AG10803 (cell line): ENCODE data around the gene FBXW4.

Experiments
- DNase-seq: peaks from one replicate; pipeline ENCODE4 v3.0.0; 2010; ENCODE audit warnings: low read depth
- H3K4me3 ChIP-seq: 2 replicates; pipeline ENCODE4 v1.5.1; 2011; ENCODE audit warnings: mild to moderate bottlenecking, low read length, control low read depth
- TF ChIP-seq, protein P1 (sequence below): conservative IDR thresholded peaks from 2 replicates; pipeline ENCODE4 v1.5.1; 2011; ENCODE audit warnings: mild to moderate bottlenecking, low read length, control low read depth, inconsistent platforms

The FBXW4 gene

DNA sequence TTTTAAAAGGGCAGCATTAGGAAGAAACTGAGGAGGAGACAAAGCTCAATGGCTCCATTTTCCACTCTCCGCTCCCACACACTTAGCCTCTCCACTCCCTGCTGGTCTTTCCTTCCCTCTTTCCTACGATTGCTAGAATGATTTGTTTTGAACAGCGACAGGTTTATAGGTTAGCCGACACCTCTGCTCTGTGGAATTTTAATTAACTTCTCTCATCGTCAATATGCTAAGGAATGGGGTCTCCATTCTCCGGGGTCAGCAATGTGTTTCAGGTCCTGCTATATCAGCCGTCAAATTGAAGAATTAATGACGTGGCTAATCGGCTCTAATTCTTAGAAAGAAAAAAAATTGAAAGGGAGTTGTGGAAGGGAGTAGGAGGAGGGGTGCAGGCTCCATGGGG lies 28.9 kb downstream of the FBXW4 start:
- H3K4me3 ChIP-seq, result no peak overlapping the region
- no peak for DNase-seq
- TF ChIP-seq, protein P1, sequence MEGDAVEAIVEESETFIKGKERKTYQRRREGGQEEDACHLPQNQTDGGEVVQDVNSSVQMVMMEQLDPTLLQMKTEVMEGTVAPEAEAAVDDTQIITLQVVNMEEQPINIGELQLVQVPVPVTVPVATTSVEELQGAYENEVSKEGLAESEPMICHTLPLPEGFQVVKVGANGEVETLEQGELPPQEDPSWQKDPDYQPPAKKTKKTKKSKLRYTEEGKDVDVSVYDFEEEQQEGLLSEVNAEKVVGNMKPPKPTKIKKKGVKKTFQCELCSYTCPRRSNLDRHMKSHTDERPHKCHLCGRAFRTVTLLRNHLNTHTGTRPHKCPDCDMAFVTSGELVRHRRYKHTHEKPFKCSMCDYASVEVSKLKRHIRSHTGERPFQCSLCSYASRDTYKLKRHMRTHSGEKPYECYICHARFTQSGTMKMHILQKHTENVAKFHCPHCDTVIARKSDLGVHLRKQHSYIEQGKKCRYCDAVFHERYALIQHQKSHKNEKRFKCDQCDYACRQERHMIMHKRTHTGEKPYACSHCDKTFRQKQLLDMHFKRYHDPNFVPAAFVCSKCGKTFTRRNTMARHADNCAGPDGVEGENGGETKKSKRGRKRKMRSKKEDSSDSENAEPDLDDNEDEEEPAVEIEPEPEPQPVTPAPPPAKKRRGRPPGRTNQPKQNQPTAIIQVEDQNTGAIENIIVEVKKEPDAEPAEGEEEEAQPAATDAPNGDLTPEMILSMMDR, result no peak

GRCh38 chr10:101663097-101663496 lies 31.9 kb downstream of the FBXW4 start:
- TF ChIP-seq, protein P1, result no peak
- no peak overlapping the region for H3K4me3 ChIP-seq
- no peak for DNase-seq

DNA sequence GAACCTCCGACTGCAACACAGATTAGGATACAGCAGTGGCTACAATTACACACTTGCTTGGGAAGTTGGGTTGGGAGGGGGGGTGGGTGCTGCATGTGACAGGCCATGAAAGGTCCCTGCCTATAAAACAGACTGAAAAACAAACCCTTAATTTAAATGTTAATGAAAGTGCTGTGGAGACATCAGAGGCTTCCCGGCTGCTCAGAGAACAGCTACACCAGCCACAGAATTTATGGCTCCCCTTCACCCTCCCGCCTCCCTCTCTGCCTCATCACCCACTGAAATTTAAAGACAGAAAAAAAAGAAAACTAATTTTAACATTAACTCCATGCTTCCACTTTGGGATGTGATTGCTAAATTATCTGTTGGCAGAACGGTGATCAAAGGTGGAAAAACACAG lies 34.7 kb downstream of the FBXW4 start:
- TF ChIP-seq, protein P1, result no peak
- no peak for DNase-seq
- no peak overlapping the region for H3K4me3 ChIP-seq

DNA sequence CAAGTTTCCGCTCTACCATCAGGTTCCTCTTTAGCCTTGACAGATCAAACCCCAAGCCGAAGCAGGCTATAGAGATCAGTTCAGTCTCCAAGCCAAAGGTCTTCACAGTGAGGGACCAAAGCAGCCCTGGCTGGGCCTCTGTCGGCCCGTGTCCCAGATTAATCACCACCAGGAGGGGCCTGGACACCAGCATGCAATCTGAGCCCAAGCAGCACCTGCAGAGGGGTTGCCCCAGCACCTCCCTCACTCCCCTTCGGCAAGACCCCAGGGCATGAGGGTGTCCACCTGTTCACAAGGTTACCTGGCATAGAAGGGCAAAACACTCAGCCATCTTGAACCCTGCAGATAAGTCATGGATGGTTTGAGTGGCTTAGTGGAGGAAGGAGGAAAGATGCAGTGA lies 36.0 kb downstream of the FBXW4 start:
- no peak for DNase-seq
- TF ChIP-seq, protein P1, result no peak
- H3K4me3 ChIP-seq, result no peak overlapping the region

- DNase-seq, result no peak
- no peak overlapping the region for H3K4me3 ChIP-seq
- TF ChIP-seq, protein P1, result no peak
These were observed 38.1 kb downstream of the FBXW4 start for GRCh38 chr10:101656890-101657289.

DNA sequence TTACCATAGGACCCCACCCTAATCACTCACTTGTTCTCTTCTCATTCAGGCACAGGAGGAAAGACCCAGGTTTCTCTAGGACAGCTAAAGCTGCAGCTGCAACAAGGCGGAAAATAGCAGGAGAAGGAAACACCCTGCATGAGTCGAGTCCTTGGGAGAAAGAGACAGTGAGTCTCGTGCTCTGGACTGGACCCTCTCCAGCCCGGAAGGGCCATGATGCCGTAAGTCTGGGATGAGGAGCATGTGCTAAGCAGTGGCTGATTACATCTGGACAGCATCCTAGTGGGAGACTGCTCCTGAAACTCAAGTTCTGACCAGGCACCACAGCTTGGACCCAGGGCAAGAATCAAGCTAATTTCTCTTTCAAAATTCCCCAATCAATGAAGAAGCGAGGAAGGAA lies 39.4 kb downstream of the FBXW4 start:
- DNase-seq, result peak; percentile 54
- H3K4me3 ChIP-seq, result no peak overlapping the region
- TF ChIP-seq, protein P1, result no peak

DNA sequence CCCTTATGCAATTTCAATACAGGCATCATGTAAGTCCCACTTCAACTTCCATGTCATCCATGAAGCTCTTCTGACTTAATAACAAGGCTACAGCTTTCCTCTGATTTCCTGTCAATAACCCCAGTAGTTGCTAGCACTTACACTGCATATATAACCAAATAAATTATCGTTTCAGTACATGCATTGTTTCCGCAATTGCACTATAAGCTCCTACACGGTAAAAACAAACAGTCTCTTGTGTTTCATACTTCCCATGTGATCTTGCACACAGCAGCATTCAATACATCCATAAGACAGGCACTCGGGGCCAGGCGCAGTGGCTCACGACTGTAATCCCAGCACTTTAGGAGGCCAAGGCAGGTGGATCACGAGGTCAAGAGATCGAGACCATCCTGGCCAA lies 41.4 kb downstream of the FBXW4 start:
- DNase-seq, result no peak
- TF ChIP-seq, protein P1, result no peak
- H3K4me3 ChIP-seq, result no peak overlapping the region
